ENCODE data around the gene C15orf61. TPM values are rescaled to one million over a fixed set of nuclear protein-coding genes. Genes with fewer than 3 reads are reported as not detected.
A peak's percentile ranks its signal among the peaks of the same experiment; 100 is the strongest.

Gene C15orf61
- total and polyA plus RNA-seq, 2 donors (not counting 1 experiment from before 2014, with no cell fraction given) = 6.1 to 6.3 TPM

DNA sequence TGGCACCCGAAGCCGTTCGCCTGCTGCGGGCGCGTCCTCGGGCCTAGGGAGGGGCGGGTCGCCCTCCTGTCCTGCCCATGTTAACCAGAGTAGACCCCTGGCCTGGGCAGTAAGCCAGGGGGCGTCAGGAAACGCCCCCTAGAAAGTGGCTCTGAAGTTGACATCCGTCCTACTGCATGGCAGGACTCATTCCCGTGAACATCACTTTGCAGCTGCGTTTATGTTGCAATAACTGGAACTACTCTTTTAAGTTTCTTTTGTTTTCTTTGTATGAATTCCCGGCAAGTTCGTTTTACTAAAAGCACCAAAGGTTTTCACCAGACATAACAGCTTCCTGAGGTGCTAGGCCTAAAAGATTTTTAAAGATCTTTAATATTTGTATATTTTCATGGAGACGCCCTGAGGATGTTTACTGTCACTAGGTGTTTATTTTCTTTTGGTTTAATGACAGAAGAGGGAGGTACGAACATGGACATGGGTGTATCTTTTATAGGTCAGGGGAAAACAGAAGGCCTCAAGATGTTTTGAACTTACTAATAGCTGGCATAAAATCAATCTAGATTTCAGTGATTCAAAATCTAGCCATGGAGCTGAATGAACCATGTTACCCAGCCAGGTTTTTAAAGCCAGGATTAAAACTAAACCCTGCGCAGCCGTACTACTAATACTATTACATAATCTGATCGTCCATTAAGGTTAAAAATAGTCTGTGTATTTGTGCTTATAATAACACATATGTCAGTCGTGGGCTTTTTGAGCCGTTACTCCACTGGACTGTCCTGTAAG, 1.0 kb downstream of the C15orf61 start:
- peaks cover 11 to 18% of the 10 kb centered on the region in 2 donors for H3K4me1 ChIP-seq (ENCODE audit: control insufficient read depth in 2 of 2, insufficient read depth in 2 of 2, low read length in 2 of 2)
- TF ChIP-seq EZH2 (IDR thresholded peaks at IDR 0.05; ENCODE audit: borderline replicate concordance, insufficient read depth, low read depth, low read length, poor library complexity, severe bottlenecking) = no peak
- TF ChIP-seq, protein P1, sequence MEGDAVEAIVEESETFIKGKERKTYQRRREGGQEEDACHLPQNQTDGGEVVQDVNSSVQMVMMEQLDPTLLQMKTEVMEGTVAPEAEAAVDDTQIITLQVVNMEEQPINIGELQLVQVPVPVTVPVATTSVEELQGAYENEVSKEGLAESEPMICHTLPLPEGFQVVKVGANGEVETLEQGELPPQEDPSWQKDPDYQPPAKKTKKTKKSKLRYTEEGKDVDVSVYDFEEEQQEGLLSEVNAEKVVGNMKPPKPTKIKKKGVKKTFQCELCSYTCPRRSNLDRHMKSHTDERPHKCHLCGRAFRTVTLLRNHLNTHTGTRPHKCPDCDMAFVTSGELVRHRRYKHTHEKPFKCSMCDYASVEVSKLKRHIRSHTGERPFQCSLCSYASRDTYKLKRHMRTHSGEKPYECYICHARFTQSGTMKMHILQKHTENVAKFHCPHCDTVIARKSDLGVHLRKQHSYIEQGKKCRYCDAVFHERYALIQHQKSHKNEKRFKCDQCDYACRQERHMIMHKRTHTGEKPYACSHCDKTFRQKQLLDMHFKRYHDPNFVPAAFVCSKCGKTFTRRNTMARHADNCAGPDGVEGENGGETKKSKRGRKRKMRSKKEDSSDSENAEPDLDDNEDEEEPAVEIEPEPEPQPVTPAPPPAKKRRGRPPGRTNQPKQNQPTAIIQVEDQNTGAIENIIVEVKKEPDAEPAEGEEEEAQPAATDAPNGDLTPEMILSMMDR (IDR thresholded peaks at IDR 0.05) = no peak
- no peaks in the 10 kb centered on the region for H4K20me1 ChIP-seq (ENCODE audit: control insufficient read depth, insufficient read depth, low read length, poor library complexity, severe bottlenecking)
- H3K36me3 ChIP-seq (replicated peaks in 1 of 2; ENCODE audit: control extremely low read depth in 1 of 2, control insufficient read depth in 1 of 2, extremely low read depth in 1 of 2, insufficient read depth in 2 of 2, low read length in 1 of 2) = no peaks in the 10 kb centered on the region
- Mint-ChIP-seq H3K9me3 (ENCODE audit: insufficient read depth) (no peaks in the 10 kb centered on the region), H3K4me3 (peak overlapping the region; percentile 94), H3K27ac (peak overlapping the region; percentile 93), H3K4me1 (peaks cover 23% of the 10 kb centered on the region), H3K27me3 (no peaks in the 10 kb centered on the region)
- intact Hi-C loops (cut with micrococcal nuclease) = loop anchor here (1.0 to 10.0 kb wide), 6 partner anchors 20 to 532 kb away; partner anchors contain the start of genes MAP2K5, PIAS1 and RNU6-1
- ChIA-PET POLR2A (interaction anchor here (0.6 to 2.4 kb wide), 3 partner anchors 16 to 21 kb away, joined by 3 to 21 read pairs (median 3); partner anchors contain the start of gene MAP2K5), CTCF (interaction anchor here (1.0 to 2.0 kb wide), 2 partner anchors 21 to 315 kb away, joined by 3 to 6 read pairs; partner anchors contain the start of gene MAP2K5)
- WGBS (ENCODE audit: insufficient coverage) = 2% methylated on average over 14 of the region's 23 CpGs
- no peaks in the 10 kb centered on the region for H3K27me3 ChIP-seq (replicated peaks in 1 of 4; ENCODE audit: control extremely low read depth in 1 of 4, control insufficient read depth in 3 of 4, insufficient read depth in 4 of 4, low read length in 3 of 4)
- DNase-seq = peak; percentile 17
- peak overlapping the region; percentile 71 to 86 (median 83) for H3K4me3 ChIP-seq (ENCODE audit: control extremely low read depth in 1 of 5, extremely low read depth in 1 of 5, insufficient read depth in 1 of 5, low read depth in 2 of 5, low read length in 4 of 5)
- peak overlapping the region; percentile 90 for H2AFZ ChIP-seq (ENCODE audit: insufficient read depth, low read depth, low read length, poor library complexity, severe bottlenecking)
- no peaks in the 10 kb centered on the region for H3K9me3 ChIP-seq (ENCODE audit: control extremely low read depth in 1 of 3, control insufficient read depth in 2 of 3, insufficient read depth in 1 of 3, low read length in 2 of 3)
- H3K27ac ChIP-seq (ENCODE audit: low read length in 2 of 2) = peak overlapping the region; percentile 80 to 87
- peaks cover 11% of the 10 kb centered on the region for H3K79me2 ChIP-seq (ENCODE audit: control insufficient read depth, insufficient read depth, low read length)
- ATAC-seq (ENCODE audit: low read depth) = no peak
- peak overlapping the region; percentile 90 for H3K4me2 ChIP-seq (replicated peaks; ENCODE audit: low read depth, low read length, poor library complexity, severe bottlenecking)
- H3K9ac ChIP-seq (ENCODE audit: low read length) = peak overlapping the region; percentile 80

DNA sequence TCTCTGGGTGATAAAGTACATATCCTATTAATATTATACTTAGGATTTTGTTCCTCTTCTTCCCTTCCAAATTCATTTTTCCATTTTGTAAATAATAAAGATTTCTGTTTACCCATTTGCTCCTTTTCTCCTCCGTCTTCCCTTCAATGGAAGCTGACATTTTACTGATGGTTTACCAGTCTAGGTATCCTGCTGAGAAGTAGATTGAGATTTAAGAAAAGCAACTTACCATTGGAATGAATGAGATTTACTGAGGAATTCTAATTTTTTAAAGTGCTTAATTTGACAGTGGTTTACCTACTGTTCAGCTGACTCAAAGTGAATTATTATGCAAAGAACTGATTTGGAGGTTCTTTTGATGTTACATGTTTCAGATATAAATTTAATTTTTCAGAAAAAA, 2.4 kb downstream of the C15orf61 start:
- Histone ChIP-seq H3K9me3 (ENCODE audit: control extremely low read depth in 1 of 3, control insufficient read depth in 2 of 3, insufficient read depth in 1 of 3, low read length in 2 of 3) (no peaks in the 10 kb centered on the region), H4K20me1 (ENCODE audit: control insufficient read depth, insufficient read depth, low read length, poor library complexity, severe bottlenecking) (no peaks in the 10 kb centered on the region), H3K27ac (ENCODE audit: low read length in 2 of 2) (no peak overlapping the region), H2AFZ (ENCODE audit: insufficient read depth, low read depth, low read length, poor library complexity, severe bottlenecking) (no peak overlapping the region), H3K4me3 (ENCODE audit: control extremely low read depth in 1 of 5, extremely low read depth in 1 of 5, insufficient read depth in 1 of 5, low read depth in 2 of 5, low read length in 4 of 5) (no peak overlapping the region), H3K79me2 (ENCODE audit: control insufficient read depth, insufficient read depth, low read length) (peaks cover 11% of the 10 kb centered on the region), H3K27me3 (replicated peaks in 1 of 4; ENCODE audit: control extremely low read depth in 1 of 4, control insufficient read depth in 3 of 4, insufficient read depth in 4 of 4, low read length in 3 of 4) (no peaks in the 10 kb centered on the region), H3K4me1 (ENCODE audit: control insufficient read depth in 2 of 2, insufficient read depth in 2 of 2, low read length in 2 of 2) (peaks cover 11 to 18% of the 10 kb centered on the region in 2 donors), H3K9ac (ENCODE audit: low read length) (no peak overlapping the region), H3K36me3 (replicated peaks in 1 of 2; ENCODE audit: control extremely low read depth in 1 of 2, control insufficient read depth in 1 of 2, extremely low read depth in 1 of 2, insufficient read depth in 2 of 2, low read length in 1 of 2) (no peaks in the 10 kb centered on the region), H3K4me2 (replicated peaks; ENCODE audit: low read depth, low read length, poor library complexity, severe bottlenecking) (no peak overlapping the region)
- intact Hi-C loops (cut with micrococcal nuclease) = loop anchor here (10.0 kb wide), 1 partner anchor 69 kb away; no protein-coding TSS in a partner anchor
- no CpG with 5 or more reads among the region's 1 CpG for WGBS (ENCODE audit: insufficient coverage)
- Mint-ChIP-seq H3K4me1 (peaks cover 23% of the 10 kb centered on the region), H3K9me3 (ENCODE audit: insufficient read depth) (no peaks in the 10 kb centered on the region), H3K4me3 (no peak overlapping the region), H3K27me3 (no peaks in the 10 kb centered on the region), H3K27ac (no peak overlapping the region)
- DNase-seq = no peak
- ChIA-PET POLR2A (no interaction called here), CTCF (interaction anchor here (1.1 kb wide), 1 partner anchor 23 kb away, joined by 4 read pairs; no protein-coding TSS in a partner anchor)
- no peak for ATAC-seq (ENCODE audit: low read depth)
- TF ChIP-seq, protein P1 (IDR thresholded peaks at IDR 0.05) = no peak
- TF ChIP-seq EZH2 (IDR thresholded peaks at IDR 0.05; ENCODE audit: borderline replicate concordance, insufficient read depth, low read depth, low read length, poor library complexity, severe bottlenecking) = no peak

Measured in B cell (primary cell).